Measurements from ENCODE around the gene CPOX.

DNA sequence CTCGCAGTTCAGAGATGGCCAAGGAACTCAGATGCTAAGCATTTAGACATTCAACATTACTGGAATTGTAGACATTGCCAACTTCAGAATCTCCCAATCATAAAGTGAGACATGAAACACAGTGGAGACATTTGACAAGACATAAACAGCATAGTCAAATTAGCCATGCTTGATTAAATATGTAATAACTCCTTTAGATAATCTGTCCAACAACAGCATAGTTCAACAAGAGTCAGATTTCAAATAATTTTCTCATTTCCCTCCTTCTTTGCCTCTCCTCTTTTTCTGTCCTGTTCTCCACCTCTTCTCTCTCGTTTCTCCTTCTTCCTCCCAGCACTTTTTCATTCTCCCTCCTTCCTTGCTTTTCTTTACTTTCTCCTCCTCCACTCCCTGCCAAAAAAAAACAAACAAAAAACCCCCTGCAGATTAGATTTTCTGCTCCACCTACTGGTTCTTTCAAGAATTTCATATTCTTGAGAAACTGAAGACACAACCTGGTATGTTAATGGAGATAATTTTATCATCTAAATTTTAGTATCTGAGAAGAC, 20.2 kb downstream of the CPOX start:
- TF ChIP-seq, protein P1, sequence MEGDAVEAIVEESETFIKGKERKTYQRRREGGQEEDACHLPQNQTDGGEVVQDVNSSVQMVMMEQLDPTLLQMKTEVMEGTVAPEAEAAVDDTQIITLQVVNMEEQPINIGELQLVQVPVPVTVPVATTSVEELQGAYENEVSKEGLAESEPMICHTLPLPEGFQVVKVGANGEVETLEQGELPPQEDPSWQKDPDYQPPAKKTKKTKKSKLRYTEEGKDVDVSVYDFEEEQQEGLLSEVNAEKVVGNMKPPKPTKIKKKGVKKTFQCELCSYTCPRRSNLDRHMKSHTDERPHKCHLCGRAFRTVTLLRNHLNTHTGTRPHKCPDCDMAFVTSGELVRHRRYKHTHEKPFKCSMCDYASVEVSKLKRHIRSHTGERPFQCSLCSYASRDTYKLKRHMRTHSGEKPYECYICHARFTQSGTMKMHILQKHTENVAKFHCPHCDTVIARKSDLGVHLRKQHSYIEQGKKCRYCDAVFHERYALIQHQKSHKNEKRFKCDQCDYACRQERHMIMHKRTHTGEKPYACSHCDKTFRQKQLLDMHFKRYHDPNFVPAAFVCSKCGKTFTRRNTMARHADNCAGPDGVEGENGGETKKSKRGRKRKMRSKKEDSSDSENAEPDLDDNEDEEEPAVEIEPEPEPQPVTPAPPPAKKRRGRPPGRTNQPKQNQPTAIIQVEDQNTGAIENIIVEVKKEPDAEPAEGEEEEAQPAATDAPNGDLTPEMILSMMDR (IDR thresholded peaks at IDR 0.05): peak in 5 of 6 experiments; percentile 43 to 54 (median 52)
- TF ChIP-seq POLR2A (IDR thresholded peaks at IDR 0.05): no peak

Measured in Peyer's patch (tissue), 4 donors.